Stimulated activated CD4-positive, alpha-beta T cell treated with anti-CD3 and anti-CD28 coated beads, TNF-alpha, amount 100 ng/mL, for 1 hour (primary cell): ENCODE measurements around the gene TTLL11.

ENCODE experiments used
- DNase-seq, 3 donors: peaks; one replicate each; pipeline ENCODE4 v3.0.0-alpha.2; 2020; ENCODE audit warnings: low read depth in 3 of 3, low spot score in 1 of 3

Gene TTLL11

DNA sequence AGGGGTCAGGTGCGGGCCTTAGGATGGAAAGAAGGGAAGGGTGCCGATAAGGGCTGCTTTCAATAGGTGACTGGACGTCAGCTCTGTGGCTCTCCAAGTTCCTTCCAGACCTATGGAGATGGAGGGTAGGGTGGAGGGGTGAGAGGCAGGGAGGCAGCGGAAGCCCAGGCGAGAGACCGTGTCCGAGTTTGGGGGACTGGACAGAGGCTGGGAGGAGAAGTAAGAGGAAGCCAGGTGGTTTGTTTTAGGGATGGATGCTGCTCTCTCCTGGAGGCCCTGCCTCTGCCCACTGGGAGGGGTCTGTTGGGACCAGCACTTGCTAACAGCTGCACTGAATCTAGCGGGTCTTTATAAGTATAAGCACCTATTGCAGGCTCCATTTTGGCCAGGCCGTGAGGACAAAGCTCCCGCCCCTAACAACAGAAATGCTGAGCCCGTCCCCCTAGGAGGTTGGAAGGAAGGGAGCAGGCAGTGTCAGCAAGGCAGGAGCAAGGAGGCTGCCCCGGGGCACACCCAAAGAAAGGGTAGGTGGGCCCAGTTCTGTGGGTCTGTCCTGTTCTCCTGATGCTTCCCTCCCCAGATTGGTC, 274.2 kb downstream of the TTLL11 start:
- no peak for DNase-seq

GRCh38 chr9:121818016-121818661, 275.0 kb downstream of the TTLL11 start:
- no peak for DNase-seq

DNA sequence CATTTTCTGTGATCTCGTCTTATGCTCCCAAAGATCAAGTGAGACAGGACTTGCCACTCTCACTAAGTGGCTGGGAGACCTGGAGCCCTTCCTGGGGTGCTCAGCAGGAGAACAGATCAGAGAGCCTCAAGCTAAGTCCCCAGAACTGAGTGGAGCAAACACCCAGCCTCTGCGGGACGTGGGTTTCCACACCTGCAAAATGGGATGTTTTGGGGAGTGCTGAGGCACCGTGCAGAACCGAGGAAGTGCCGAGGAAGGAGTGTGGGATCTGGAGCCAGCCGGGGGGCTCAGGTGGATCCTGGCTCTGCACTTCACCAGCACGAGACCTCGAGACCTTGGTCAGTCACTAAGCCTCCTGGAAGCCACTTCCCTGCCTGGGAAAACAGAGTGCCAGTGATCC, 275.6 kb downstream of the TTLL11 start:
- DNase-seq, result no peak

DNA sequence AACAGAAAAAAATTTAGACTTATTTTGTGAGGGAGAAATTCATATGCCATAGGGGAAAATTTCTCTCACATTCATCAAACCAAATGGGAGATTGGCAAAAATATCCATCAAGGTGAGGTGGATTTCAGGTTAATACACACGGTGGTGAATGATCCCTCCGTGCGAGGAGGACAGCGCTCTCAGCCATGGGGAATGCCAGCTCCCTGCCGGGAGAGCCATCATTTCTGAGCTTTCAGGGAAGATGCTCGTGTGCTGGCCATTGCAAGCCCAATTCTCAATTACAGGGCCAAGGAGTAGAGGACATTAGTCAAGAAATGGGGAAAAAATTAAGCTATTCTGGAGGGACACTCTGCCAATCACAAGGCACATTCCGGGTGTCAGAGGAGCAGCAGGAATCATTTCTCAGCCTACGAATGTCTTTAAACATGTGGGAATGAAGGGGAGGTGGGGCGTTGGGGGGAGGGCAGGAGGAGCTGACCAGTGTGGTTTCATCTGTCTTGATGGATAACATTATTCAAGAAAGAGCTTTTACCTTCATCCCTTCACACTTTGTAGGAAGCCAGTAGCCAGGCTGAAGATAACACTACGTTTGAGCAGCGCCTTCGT, 276.2 kb downstream of the TTLL11 start:
- no peak for DNase-seq

DNA sequence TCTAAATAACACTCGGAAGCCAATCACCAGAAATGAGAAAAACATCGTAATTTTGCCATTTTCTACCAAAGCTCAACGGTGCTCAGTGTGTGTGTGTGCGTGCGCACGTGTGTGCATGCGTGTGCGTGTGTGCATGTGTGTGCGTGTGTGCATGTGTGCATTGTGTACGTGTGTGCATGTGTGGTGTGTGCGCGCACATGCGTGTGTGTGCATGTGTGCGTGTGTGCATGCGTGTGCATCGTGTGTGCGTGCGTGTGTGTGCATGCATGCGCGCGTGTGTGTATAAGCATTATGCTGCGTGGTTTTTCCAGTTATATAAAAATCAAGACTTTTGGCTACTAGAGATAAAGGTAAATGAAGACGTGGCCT, 276.7 kb downstream of the TTLL11 start:
- DNase-seq, result no peak

GRCh38 chr9:121815546-121816448, 277.3 kb downstream of the TTLL11 start:
- no peak for DNase-seq

- DNase-seq, result no peak
Observed at GRCh38 chr9:121815084-121815483, 278.0 kb downstream of the TTLL11 start.

- no peak for DNase-seq
Observed at GRCh38 chr9:121814594-121814993, 278.5 kb downstream of the TTLL11 start.

DNA sequence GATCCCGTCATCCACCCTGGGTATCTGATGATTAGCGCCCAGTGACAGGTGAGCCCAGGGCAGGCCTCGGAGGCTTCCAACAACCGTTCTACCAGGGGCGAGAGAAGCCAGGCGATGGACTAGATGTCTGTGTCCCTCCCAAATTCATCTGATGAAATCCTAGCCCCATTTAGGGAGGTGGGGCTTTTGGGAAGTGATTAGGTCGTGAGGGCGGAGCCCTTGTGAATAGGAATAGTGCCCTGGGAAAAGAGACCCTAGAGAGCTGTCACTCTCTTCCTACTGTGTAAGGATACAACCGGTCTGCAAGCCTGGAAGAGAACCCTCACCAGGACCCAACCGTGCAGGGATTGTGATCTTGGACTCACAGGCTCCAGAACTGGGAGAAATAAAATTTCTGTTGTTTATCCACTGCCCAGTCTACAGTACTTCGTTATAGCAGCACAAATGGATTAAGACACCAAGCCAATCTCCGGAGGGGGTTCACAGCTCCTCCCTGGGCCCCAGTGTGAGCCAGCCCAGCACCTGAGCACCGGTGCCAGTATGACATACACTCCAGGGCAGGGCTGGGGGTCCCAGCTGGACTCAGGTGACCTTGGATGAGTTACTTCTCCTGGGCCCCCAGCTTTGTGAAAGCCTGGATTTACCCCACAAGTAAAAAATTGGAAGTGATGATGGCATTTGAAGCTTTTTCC, 279.4 kb downstream of the TTLL11 start:
- no peak for DNase-seq

- no peak for DNase-seq
Observed at GRCh38 chr9:121812159-121812735, 280.9 kb downstream of the TTLL11 start.

- no peak for DNase-seq
Observed at GRCh38 chr9:121811751-121812150, 281.4 kb downstream of the TTLL11 start.

DNA sequence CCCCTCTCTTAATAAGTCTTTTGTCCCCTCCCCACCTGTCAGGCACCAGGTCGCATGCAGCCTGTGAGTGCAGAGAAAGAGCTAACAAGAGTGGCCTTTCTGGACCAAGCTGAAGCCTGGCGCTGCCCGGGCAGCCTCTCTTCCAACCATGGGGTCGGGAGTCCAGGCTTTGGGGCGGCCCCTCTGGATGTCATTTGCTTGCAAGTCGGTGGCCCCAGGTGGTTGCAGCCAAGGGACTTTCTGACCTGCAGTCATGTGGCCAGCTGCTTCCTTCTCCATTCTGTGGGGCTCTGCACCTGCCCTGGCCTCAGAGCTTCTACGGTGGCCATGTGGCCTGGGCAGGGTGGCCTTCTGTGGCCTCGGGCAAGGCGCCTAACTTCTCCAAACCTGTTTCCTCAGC, 282.0 kb downstream of the TTLL11 start:
- no peak for DNase-seq

DNA sequence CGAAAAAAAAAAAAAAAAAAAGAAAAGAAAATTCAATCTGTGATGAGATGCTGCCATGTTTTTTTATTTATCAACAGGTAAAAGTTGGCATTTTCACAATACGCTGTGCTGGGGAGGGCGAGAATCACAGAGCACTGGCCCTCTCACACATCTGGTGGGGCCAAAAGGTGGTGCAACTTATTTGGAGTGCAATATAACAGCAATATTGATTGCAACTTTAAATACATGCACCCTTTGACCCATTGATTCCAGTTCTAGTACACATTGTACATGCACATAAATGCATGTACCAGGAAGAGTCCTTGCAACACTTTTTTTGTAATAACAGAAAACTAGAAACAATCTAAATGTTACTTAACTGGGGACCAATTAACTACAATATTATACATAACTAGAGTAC, 282.6 kb downstream of the TTLL11 start:
- DNase-seq, result no peak

GRCh38 chr9:121809356-121810050, 283.6 kb downstream of the TTLL11 start:
- no peak for DNase-seq

DNA sequence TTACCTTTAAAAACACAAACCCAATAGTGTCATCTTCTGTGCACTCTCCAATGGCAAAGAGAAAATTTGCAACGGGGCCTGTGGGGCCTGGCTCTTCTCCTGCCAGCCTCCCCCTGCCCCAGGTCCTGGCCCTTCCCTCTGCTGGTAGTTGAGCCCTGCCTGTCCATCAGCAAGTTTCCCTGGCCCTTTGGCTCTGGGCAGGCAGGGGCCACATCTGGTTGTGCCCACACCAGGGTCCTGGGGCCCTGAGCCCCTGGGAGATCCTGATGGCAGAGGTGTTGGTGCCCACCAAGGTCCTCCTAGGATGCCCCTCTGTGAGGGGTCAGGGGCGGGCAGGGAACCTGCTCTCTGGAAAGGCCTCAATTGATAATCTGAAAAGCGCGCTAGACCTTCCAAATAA, 284.3 kb downstream of the TTLL11 start:
- DNase-seq, result no peak

DNA sequence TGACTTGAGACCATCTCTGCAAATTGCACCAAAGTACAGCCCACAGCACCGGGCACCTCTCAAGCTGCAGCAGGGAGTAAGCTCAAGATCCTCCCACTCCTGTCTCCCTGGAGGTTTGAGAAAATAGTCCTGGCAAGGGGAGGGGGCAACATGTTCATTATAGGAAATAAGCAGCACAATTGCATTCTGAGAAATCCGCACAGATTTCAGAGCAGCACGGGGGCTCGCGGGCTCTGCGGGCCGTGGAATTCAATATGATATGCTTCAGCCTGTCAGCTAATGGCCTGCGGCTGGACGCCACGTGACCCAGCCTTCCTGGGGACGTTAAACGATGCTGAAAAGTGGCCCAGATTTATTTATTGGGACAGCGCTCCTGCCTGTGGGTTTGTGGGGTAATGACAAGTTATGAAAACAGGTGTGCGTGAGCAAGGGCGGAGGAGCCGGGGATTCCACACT, 285.3 kb downstream of the TTLL11 start:
- DNase-seq, result no peak

- DNase-seq, result no peak
Observed at GRCh38 chr9:121807069-121807822, 285.9 kb downstream of the TTLL11 start.

DNA sequence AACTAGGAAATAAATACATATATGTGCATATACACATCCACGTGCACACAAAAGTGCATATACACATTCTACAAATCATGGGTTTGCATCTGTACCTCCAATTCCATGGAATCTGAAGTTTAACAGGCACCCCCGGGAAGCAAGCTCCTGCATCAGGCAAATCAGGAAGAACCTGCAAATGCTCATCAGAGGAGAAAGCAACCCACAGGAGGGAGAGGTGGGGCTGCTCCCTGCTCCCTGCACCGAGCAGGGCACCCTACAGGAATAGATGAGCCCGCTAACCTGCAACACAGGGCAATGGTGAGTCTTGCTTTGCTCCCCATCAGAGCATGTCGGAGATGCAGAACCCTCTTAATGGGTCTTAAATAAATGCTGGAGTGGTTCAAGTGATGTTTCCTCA, 290.4 kb downstream of the TTLL11 start:
- no peak for DNase-seq

DNA sequence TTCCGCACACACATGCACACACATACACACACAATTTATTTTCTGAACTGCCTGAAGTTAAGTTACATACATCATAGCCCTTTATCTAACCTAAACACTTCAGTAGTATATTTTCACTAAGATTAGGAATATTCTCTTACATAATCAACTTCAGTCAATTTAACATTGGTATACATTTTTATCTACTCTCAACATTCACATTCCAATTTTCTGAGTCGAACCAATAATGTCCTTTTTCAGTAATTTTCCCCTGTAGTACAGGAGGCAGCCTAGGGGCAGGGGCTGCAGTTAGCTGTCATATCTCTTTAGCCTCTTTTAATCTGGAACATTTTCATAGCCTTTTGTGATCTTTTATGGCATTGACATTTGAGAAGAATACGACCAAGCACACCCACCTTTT, 291.5 kb downstream of the TTLL11 start:
- DNase-seq, result no peak

DNA sequence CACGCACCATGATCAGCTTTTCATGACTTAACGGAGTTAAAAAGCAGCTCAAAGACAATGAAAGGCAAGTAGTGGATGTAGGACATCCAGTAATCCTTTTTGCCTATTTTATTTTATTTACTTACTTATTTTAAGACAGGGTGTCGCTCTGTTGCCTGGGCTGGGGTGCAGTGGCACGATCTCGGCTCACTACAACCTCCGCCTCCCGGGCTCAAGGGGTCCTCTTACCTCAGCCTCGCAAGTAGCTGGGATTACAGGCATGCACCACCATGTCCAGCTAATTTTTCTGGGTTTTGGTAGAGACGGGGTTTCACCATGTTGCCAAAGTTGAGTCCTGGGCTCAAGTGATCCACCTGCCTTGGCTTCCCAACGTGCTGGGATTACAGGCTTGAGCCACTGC, 292.7 kb downstream of the TTLL11 start:
- DNase-seq, result no peak
